GM18511 (cell line): ENCODE data around the gene CATSPERZ.
A peak's percentile ranks its signal among the peaks of the same experiment; 100 is the strongest.

Experiments used
- ATAC-seq: cut with Tn5 transposase; IDR thresholded peaks from one replicate; pipeline ENCODE4 v1.9.1; 2021; ENCODE audit warnings: mild to moderate bottlenecking, moderate library complexity; ENCODE audit not compliant: unreplicated experiment

The CATSPERZ gene, protein sequence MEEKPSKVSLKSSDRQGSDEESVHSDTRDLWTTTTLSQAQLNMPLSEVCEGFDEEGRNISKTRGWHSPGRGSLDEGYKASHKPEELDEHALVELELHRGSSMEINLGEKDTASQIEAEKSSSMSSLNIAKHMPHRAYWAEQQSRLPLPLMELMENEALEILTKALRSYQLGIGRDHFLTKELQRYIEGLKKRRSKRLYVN

DNA sequence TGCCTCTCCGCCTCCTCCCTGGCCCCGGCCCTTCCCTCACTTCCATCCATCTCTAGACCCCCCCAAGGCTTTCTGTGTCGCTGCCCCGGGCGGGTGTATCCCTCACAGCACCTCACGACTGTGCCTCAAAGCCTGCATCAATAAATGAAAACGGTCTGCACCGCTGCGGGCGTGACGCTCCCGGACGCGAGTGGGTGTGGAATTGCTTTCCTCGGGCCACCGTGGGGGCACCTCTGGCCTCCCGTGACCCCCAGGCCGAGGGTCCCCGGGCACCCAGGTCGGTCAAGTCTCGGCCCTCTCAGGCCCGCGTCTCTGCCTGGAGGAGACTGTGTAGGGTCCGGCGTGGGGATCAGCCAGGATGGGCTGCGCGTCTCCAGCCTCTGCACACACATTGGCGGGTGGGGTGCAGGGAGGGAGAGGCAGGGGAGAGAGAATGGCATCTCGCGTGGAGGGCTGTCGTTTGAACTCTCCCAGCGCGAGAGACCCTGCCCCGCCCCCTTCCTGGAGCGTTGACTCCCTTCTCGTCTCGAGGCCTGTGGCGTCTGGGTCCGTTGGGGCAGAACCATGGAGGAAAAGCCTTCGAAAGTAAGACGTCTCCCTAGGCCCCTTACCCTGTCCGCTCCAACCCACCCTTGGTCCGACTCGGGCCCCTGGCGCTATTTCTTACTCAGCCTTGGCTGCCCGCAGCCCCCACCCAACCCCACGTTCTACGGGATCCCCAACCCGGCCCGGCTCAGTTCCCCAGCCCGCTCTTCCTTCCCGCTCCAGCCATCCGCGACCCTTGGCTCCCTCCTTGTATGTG is at the start of gene CATSPERZ:
Gene CATSPERZ (plus strand): TSS at position 512 of the 802 bp plus-strand sequence. CDS start 53 bp downstream, at position 565.
- no peak for ATAC-seq

DNA sequence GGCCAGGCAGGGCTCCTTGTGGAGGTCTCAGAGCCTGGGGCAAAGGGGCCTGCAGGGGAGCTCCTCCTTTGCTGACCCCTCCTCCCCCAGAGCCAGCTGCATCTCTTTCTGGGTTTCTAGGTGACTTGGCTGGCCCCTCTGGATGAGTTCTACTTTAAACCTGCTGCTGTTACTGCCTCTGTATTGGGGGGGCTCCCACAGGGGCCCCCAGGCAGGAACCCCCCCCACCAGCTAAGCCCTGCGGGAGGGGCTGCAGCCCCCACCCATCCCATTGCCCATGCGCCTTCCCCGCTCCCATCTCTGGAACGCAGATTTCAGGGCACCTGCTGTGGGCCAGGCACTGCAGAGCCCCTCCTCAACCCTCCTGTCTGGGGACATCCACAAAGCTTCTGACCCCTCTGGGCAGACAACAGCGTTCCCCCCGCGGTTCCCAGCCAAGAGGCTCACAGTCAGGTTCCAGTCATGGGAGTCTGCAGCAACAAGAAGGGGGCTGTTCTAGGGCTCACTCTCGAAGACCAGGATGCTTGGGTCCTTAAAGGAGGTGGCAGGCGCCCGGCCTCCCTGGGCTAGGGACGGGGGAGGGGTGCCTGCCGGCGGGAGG is 49.6 kb upstream of the CATSPERZ start:
- ATAC-seq = no peak

DNA sequence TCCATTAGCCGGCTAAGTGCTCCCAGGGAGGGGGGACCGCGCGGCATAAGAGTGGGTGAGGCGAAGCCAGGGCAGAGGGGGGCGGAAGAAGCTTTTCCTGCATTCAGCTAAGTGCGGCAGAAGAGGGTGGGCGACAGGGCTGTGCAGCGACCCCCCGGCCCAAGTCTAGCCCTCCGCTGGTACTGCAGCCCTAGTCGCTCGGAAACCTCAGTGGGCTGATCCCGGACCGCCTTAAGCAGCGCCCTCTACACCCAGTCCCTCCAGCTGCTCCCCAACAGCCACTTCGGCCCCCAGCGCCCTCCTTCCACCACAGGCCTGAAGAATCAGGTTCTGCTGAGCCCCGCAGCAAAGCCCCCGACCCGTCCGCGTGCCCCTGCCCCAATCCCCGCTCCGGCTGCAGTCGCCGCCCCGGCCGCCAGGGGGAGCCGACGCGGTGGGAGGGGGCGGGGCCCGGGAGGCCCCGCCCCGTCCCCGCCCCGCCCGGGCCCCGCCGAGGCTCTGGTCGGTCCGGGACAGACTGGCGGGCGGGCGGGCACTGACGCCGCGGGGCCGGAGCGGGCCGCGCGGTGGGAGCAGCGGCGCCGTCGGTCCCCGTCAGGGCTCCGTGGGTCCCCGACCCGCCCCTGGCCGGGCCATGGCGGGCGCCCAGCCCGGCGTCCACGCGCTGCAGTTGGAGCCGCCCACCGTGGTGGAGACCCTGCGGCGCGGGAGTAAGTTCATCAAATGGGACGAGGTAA is 49.0 kb upstream of the CATSPERZ start, which contains the start of gene PLCB3:
Gene PLCB3 (plus strand): TSS at position 515 of the 737 bp plus-strand sequence. CDS start 120 bp downstream, at position 635.
- ATAC-seq = peak; percentile 53

DNA sequence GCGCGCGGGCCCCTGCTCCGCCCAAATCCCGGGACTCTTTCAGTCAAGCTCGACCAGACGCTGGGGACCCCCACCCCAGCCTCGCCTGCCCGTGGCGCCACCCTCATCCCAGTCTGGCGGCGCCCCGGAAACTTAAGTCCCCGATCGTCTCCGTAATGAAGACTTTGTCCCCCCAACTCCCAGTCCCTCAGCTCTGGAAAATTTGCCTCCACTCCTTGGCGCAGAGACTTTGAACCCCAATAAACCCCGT is 48.5 kb upstream of the CATSPERZ start:
- ATAC-seq = no peak

DNA sequence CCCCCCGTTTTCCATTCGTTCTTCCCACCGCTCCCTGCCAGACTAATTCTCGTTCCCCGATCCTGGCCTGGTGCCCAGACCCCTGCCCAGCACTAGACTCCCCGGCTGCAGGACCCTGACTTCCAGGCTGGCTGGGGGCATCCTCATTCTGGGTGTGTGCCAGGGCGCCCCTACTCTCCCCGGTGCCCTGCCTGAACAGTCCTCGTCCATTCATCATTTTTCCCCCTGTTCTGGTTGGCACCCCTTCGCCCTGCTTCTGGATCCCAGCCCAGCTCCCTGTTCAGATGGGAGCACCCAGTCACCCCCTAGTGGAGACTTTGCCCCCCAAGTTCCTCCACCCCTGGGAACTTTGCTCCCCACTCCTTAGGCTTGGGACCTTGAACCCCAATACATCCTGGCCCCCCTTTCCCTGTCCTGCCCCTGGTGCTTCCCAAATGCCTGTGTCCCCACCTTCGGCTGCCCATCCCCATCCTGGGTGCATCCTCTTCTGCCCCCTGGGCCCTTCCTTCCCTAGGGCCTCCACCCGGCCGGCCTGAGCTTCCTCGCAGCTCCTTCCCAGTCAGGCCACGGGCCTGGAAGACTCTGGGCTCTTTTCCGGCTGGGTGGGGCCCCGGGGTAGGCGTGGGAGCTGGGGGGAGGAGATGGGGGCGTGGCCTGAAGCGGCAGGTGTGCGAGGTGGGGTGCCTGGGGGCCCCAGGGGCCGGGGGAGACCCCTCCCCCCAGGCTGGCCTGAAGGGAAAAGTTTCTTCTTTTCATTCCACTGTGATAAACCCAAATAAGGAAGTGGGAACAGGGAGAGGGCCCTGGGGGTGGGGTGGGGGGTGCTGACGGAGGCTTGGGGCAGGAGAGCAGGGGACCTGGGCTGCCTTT is 47.9 kb upstream of the CATSPERZ start:
- no peak for ATAC-seq

DNA sequence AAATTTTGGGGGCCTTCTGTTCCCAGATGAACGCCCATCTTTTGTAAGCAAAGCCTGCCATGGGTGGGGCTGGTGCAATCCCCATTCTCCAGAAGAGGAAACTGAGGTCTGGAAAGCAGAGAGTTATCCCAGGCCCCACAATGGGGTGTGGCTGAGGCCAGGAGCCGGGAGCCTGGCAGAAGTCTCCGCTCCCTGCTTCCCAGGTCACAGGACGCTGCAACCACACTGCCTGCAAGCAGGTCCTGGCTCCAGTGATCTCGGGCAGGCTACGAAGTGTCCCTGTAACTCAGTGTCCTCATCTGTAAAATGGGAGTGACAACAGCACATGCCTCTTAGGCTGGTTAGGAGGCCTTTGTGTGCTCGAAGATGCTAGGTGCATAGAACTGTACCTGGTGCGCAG is 47.1 kb upstream of the CATSPERZ start:
- ATAC-seq = no peak

DNA sequence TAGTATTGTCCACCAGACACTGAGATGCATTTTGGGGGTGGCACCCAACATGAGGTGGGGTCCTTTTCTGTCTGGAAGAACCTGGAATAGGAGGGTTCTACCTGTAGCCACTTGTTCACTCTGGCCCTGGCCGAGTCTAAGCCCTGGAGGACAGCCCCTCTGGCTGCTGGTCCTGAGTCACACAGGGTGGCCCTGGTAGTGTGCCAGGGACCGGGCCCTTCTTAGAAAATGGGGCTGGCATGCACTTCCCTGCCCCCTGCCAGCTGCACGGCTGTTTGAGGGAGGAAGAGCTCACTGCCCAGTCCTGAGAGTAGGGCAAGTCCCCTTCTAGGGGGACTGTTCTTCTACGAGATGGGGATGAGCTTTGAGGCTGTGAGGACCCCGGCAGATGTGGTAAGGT is 46.7 kb upstream of the CATSPERZ start:
- no peak for ATAC-seq

DNA sequence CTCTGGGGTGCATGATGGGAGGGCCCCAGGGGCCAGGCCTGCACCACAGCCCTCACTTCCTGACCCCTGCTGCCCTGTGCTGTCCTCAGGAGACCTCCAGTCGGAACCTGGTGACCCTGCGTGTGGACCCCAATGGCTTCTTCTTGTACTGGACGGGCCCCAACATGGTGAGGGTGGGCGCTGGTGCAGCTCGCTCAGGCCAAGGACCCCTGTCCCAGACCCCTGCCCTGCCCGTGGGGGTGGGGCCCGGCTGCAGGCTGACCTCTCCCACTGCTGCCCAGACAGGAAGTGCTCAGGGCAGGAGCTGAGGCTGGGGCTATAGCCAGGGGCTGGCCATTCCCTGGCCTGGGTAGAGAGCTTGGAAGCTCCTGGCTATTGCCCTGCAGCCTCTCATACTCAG is 45.8 kb upstream of the CATSPERZ start:
- no peak for ATAC-seq

DNA sequence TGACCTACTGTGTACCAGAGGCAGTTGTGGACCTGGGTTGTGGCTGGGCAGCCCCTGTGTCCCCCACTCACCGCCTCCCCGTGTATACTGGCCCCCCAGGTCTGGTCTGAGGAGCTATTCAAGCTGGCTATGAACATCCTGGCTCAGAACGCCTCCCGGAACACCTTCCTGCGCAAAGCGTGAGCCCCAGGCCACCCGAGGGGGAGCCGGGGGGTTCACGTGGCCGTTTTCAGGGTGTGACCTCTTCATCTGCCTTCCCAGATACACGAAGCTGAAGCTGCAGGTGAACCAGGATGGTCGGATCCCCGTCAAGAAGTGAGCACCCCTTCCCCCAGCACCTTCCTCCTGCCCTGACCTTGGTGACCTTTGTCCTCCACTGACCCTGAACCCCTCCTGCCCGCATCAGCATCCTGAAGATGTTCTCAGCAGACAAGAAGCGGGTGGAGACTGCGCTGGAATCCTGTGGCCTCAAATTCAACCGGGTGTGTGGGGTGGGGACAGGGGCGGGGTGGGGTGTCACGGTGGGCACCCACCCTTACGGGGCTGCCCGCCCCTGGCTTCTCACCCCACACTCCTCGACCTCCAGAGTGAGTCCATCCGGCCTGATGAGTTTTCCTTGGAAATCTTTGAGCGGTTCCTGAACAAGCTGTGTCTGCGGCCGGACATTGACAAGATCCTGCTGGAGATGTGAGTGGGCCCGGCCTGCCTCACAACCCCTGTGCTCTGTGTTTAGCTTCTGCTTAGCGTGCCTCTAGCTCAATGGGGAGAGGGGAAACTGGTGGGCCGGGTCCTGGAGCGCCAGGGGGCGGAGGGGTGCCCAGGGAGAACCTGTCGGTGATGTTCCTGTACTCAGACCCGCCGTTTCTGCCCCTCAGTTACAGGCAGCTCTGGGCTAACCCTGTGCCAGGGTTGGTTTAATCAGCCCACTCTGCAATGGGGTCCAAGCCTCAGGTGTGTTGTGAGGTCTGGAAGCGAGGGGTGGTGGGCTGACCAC is 44.7 kb upstream of the CATSPERZ start:
- no peak for ATAC-seq

DNA sequence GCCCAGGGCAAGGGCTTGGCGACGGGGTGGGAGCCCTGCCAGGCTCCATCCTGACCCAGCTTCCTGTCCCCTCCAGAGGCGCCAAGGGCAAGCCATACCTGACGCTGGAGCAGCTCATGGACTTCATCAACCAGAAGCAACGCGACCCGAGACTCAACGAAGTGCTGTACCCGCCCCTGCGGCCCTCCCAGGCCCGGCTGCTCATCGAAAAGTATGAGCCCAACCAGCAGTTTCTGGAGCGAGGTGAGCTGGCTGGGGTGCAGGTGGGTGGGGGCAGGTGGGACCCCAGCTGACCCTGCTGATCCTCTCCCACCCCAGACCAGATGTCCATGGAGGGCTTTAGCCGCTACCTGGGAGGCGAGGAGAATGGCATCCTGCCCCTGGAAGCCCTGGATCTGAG is 43.9 kb upstream of the CATSPERZ start:
- no peak for ATAC-seq

DNA sequence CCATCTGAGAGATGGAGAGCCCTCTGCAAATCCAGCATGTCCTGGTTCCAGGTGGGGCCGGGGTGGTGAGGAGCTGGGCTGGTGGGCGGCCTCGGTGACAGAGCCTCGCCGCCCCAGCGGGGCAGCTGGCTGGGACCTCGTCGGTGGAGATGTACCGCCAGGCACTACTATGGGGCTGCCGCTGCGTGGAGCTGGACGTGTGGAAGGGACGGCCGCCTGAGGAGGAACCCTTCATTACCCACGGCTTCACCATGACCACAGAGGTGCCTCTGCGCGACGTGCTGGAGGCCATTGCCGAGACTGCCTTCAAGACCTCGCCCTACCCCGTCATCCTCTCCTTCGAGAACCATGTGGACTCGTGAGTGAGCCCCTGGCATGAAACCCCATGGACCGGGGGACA is 41.8 kb upstream of the CATSPERZ start:
- no peak for ATAC-seq

DNA sequence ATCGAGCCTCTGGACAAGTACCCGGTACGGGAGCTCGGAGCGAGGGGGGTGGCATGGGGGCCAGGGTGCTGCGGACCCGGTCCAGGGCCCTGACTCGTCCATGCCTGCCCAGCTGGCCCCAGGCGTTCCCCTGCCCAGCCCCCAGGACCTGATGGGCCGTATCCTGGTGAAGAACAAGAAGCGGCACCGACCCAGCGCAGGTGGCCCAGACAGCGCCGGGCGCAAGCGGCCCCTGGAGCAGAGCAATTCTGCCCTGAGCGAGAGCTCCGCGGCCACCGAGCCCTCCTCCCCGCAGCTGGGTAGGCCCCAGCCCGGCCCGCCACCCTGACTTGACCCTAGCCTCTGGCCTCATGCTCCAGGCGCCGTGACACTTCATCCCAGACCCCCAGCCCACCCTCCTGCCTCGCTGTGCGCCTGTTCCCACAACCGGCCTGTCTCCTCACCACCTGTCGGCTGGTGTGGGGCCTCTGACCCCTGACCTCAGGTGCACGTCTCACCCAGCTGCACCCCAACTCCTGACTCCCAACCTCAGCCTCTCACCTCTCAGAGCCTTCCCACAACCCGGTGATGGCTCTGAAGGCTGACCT is 41.1 kb upstream of the CATSPERZ start:
- no peak for ATAC-seq

DNA sequence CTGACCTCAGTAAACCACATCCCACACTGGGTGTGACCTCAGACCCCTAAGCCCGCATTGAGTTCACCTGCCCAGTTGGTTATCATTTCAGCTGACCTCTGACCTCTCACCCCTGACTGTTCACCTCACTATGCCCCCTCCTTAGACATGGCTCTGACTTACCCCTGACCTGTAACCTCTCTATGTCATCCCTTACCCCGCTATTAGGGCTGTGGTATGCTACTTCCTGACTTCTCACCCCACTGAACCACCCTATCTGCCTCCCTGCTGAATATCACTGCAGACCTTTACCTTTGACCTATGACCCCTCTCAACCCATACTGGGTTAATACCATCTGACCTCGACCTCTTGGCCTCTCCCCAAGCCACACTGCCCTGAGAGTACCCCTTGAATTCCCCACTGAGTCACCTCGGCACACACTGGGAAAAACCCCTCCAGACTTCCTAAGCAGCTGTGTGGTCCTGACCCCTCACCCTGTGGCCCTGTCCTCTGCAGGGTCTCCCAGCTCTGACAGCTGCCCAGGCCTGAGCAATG is 40.6 kb upstream of the CATSPERZ start:
- ATAC-seq = no peak

DNA sequence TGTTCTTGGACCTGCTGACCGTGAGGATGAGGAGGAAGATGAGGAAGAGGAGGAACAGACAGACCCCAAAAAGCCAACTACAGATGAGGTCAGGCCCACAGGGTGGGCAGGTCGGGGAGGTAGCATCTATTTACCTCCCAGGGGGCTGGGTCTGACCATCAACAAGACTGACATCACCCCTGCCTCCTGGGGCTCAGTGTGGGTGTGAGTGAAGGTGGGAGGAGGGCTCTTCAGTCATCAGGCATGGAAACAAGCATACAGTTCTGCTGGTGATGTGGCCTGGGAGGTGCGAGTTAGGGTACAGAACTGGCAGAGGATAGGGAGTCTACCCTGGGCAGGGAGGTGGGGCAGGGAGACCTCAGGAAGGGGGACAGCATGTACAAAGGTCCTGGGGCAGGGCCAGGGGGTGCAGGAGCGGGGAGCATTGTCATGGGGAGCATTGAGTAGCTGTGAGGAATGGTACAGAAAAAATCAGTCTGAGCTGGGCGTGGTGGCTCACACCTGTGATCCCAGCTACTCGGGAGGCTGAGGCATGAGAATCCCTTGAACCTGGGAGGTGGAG is 39.9 kb upstream of the CATSPERZ start:
- no peak for ATAC-seq

DNA sequence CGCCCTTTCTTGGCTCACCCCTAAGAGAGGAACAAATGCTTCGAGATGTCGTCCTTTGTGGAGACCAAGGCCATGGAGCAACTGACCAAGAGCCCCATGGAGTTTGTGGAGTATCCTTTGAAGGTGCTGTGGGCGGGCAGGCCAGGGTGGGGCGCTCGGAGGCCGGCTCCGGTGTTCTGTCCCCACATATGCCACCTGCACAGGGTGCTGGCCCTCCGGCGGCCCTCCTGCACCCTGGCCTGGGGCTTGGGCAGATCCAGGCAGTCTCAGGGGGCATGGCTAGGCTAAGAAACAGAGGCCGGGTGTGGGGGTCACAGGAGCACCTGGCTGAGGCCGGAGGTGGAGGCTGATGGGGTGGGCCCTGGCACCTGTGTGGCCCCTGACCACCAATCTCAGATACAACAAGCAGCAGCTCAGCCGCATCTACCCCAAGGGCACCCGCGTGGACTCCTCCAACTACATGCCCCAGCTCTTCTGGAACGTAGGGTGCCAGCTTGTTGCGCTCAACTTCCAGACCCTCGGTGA is 38.5 kb upstream of the CATSPERZ start:
- ATAC-seq = no peak

DNA sequence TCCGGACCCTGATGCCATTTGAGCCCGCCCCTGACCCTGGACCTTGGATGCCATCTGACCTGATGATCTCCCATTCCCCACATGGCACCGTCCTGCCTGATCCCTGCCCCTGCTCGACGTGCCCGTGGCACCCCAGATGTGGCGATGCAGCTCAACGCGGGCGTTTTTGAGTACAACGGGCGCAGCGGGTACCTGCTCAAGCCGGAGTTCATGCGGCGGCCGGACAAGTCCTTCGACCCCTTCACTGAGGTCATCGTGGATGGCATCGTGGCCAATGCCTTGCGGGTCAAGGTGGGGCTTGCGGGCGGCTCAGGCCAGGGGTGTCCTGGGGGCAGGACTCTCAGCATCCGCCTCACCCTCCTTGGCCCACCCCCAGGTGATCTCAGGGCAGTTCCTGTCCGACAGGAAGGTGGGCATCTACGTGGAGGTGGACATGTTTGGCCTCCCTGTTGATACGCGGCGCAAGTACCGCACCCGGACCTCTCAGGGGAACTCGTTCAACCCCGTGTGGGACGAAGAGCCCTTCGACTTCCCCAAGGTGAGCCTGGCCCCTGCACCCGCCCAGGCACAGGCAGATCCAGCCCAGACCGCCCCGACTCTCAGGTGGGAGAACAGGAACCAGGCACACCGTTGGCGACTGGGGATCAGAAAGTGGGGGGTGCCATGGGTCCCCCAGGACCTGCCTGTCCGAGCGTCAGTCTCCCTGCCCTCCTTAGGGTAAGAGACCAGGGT is 37.7 kb upstream of the CATSPERZ start:
- ATAC-seq = no peak
